Measurements from ENCODE around the gene KATNAL1. TPM values are rescaled to one million over a fixed set of nuclear protein-coding genes. Genes with fewer than 3 reads are reported as not detected.

The KATNAL1 gene
- total RNA-seq, 1 donor from 2014 or later, result 36.2 TPM

GRCh38 chr13:30332456-30333143, 25.2 kb upstream of the KATNAL1 start:
- Mint-ChIP-seq H3K9me3 (ENCODE audit: low read depth) (no peaks in the 10 kb centered on the region), H3K4me3 (ENCODE audit: unreplicated experiment) (no peak overlapping the region), H3K27ac (ENCODE audit: unreplicated experiment) (no peak overlapping the region), H3K4me1 (ENCODE audit: low read depth) (peaks cover 3% of the 10 kb centered on the region), H3K36me3 (ENCODE audit: low read depth) (no peaks in the 10 kb centered on the region), H3K27me3 (ENCODE audit: low read depth) (no peaks in the 10 kb centered on the region)
- no peak for DNase-seq (ENCODE audit: low spot score)
- no peak for TF ChIP-seq CTCF (IDR thresholded peaks at IDR 0.05)

- H3K36me3 Mint-ChIP-seq (ENCODE audit: low read depth), result no peaks in the 10 kb centered on the region
- no peak for TF ChIP-seq CTCF (IDR thresholded peaks at IDR 0.05)
Measured at GRCh38 chr13:30331331-30331771, 24.0 kb upstream of the KATNAL1 start.

GRCh38 chr13:30329009-30329585, 21.7 kb upstream of the KATNAL1 start:
- no peaks in the 10 kb centered on the region for H3K4me1 Mint-ChIP-seq (ENCODE audit: low read depth)
- no peak for TF ChIP-seq CTCF (IDR thresholded peaks at IDR 0.05)
- H3K27ac Mint-ChIP-seq (ENCODE audit: unreplicated experiment), result no peak overlapping the region
- no peak overlapping the region for H3K4me3 Mint-ChIP-seq (ENCODE audit: unreplicated experiment)
- DNase-seq (ENCODE audit: low spot score), result no peak
- H3K27me3 Mint-ChIP-seq (ENCODE audit: low read depth), result no peaks in the 10 kb centered on the region
- no peaks in the 10 kb centered on the region for H3K36me3 Mint-ChIP-seq (ENCODE audit: low read depth)
- no peaks in the 10 kb centered on the region for H3K9me3 Mint-ChIP-seq (ENCODE audit: low read depth)

More at GRCh38 chr13:30331331-30331771, 24.0 kb upstream of the KATNAL1 start:
- H3K9me3 Mint-ChIP-seq (ENCODE audit: low read depth), result no peaks in the 10 kb centered on the region
- H3K4me3 Mint-ChIP-seq (ENCODE audit: unreplicated experiment), result no peak overlapping the region
- DNase-seq (ENCODE audit: low spot score), result no peak
- H3K27me3 Mint-ChIP-seq (ENCODE audit: low read depth), result no peaks in the 10 kb centered on the region
- no peak overlapping the region for H3K27ac Mint-ChIP-seq (ENCODE audit: unreplicated experiment)
- no peaks in the 10 kb centered on the region for H3K4me1 Mint-ChIP-seq (ENCODE audit: low read depth)

GRCh38 chr13:30325668-30326067, 18.3 kb upstream of the KATNAL1 start:
- Mint-ChIP-seq H3K27ac (ENCODE audit: unreplicated experiment) (no peak overlapping the region), H3K36me3 (ENCODE audit: low read depth) (peaks cover 9% of the 10 kb centered on the region), H3K27me3 (ENCODE audit: low read depth) (no peaks in the 10 kb centered on the region), H3K4me1 (ENCODE audit: low read depth) (no peaks in the 10 kb centered on the region), H3K9me3 (ENCODE audit: low read depth) (no peaks in the 10 kb centered on the region), H3K4me3 (ENCODE audit: unreplicated experiment) (no peak overlapping the region)
- no peak for TF ChIP-seq CTCF (IDR thresholded peaks at IDR 0.05)
- no peak for DNase-seq (ENCODE audit: low spot score)

GRCh38 chr13:30323524-30323923, 16.2 kb upstream of the KATNAL1 start:
- H3K9me3 Mint-ChIP-seq (ENCODE audit: low read depth), result no peaks in the 10 kb centered on the region
- H3K27me3 Mint-ChIP-seq (ENCODE audit: low read depth), result no peaks in the 10 kb centered on the region
- no peak overlapping the region for H3K4me3 Mint-ChIP-seq (ENCODE audit: unreplicated experiment)
- peaks cover 6% of the 10 kb centered on the region for H3K4me1 Mint-ChIP-seq (ENCODE audit: low read depth)
- TF ChIP-seq CTCF (IDR thresholded peaks at IDR 0.05), result no peak
- H3K27ac Mint-ChIP-seq (ENCODE audit: unreplicated experiment), result no peak overlapping the region
- H3K36me3 Mint-ChIP-seq (ENCODE audit: low read depth), result peaks cover 9% of the 10 kb centered on the region
- DNase-seq (ENCODE audit: low spot score), result no peak
